HuH-7.5 (cell line): ENCODE results near the gene LRMDA.

Experiments used
- DNase-seq: peaks from one replicate; pipeline ENCODE4 v3.0.0; 2011; ENCODE audit warnings: low spot score

Gene LRMDA

DNA sequence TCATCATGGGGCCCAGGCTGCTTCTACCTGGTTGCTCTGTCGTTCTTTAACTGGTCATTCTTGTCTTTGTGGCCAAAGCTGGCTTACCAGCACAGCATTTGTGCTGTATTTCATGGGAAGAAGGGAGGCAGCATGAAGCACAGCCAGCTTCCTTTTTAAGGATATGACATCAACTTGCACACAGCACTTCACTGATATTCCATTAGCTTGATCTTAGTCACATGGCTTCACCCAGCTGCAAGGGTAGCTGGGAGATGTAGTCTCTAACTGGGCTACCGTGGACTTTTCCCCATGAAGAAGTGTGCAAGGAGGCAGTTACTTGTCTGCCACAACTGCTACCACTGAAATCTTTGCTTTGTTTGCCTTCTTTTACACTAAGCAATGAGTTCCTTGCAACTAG, 525.2 kb downstream of the LRMDA start:
- no peak for DNase-seq

DNA sequence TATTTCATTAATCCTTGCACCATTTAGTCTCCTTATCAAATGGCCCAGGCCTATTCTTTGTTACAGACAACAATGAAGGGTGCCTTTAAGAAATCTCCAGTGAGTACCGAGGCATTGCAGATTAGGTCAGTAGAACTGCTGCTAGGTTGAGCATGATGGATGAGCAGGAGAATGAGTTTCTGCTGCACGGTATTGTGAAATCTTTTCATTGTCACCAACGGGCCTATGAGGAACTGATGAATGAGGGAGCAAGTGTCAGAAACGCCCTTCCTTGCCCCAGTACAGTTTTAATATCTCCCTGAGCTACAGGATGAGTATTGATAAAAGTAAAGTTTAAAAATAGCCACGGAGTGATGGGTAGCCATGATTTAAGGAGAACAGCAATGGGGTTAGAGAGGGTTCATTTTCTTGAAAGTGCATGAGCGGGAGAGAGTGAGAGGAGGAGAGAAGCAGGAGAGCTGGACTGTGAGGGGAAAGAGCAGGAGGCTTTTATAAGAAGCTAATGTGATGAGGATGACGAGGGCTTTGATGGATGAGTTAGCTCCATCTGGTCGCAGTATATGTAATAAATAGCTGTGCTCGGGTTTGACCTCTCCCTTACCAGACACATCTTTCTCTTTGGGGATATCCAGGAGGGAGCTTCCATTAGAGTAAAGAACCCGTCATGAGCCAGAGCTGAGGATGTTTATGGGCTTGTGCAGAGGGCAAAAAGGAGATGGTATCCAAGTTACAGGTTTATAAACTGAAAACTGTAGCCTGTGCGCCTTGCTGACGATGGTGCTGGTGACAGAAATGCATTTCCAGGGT, 526.1 kb downstream of the LRMDA start:
- DNase-seq: no peak

- no peak for DNase-seq
Measured at GRCh38 chr10:75959209-75959608, 527.8 kb downstream of the LRMDA start.

- DNase-seq: no peak
Measured at GRCh38 chr10:75959912-75960311, 528.5 kb downstream of the LRMDA start.

DNA sequence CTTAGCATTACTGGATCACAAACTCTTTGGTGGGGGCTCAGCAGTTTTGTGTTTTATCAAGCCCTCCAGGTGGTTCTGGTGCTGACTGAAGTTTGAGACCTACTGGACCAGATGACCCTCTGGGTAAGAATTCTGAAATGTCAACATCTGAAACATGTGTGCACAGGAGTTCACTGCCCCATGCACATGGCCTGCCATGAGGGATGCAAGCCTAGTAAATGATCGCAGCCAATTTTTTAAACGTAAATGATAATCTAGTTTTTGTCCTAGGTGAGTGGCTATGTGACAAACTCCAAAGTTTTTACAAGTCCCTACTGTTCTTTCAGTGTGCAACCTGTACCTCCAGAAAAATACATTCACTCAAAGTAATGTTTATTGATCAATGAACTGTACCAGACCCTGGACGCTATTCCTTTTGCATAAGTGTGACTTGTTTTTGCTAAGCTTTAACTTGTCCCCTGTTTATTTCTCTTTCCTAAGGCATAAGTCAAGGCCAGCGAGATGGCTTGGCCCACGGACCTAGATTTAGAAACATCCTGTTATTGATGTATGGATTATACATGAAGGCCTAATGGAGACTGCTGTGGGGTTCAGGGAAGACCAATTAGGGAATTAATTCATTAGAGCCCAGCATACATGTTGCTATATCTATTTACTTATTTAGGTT, 531.1 kb downstream of the LRMDA start:
- no peak for DNase-seq

DNA sequence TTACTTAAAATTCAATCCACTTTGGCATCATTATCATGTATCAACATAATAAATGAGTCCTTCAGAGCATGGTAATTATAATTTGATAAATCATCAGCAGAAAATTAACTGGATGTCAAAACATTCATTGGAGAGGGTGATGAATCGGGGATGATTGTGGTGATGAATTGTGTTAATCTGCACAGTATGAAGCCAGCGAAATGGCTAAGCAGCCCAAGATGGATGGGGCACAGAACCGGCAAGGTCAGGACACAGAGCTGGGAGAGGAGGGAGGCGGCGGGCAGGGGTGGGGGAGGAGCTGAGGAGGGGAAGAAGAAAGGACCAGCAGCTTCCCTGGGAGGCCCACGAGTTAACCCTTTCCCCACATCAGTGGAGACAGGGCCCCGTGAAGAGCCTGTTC, 536.1 kb downstream of the LRMDA start:
- DNase-seq: no peak

- DNase-seq: no peak
Measured at GRCh38 chr10:75969031-75969430, 537.6 kb downstream of the LRMDA start.

- no peak for DNase-seq
Measured at GRCh38 chr10:75971402-75972211, 540.2 kb downstream of the LRMDA start.

DNA sequence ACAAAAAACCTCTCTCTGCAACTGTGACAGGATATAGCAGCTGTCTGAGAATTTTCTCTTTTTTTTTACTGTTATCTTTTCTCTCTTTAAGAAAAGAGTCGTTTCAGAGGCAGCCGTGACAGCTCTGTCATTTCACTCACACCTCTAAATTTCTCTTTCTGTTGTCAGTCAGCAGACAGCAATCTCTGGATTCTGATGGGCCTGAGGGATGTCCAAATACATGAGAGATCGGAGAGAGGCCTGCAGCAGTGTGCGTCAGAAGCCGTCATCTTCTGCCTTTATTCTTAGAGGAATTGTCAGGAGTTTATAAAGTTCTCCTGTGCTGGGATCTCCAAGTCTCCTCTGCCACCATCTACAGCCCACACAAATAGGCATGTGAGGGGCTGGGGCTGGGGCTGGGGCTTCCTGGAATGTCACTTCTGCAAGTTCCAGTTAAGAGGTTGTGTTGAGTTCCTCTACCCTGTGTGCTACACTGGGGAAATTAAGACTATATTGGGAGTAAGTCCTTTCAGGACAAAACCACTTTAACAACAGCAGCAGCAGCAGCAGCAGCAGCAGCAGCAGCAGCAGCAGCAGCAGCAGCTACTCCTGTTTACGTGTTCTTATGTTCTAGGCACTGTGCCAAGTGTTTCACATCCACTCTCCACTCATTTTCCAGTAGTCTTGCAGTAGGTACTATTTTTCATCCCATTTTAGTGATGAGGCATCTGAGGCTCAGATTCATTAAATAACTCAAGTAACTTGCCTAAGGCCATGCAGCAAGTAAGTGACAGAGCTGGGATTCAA, 541.3 kb downstream of the LRMDA start:
- DNase-seq: no peak

DNA sequence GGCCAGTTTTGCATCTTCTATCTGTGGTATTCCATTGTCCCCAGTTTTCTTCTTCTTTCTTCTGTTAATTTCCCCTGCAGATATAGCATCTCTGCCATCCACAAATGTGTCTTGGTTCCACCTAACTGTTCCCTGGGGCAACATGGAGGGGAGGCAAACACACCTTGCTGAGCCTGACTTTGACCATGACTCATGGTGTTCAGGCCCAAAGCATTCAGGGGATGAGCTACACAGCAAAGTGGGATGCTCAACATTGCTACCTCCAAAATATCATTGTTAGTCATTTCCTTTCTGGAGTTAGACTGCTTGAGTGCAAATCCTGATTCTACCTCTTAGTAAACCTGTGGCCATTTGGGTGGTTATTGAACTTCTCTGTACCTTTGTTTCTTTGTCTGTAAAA, 542.7 kb downstream of the LRMDA start:
- no peak for DNase-seq

DNA sequence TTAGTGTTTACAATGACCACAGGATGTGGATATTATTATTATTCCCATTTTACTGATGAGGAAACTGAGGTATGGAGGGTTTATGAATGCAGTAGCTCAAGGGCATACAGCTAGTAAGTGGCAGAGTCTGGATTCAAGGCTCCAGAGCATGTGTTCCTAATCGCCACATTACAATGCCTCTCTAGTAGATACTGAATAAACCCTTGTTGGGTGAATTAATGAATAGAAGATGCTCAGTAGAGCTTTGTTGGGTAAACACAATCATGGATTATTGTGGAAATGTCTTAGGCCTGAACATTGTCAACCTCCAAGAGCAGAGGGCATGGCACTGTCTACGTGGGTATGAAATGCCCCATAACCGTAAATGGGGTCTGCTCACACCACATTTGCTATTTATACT, 545.3 kb downstream of the LRMDA start:
- no peak for DNase-seq

DNA sequence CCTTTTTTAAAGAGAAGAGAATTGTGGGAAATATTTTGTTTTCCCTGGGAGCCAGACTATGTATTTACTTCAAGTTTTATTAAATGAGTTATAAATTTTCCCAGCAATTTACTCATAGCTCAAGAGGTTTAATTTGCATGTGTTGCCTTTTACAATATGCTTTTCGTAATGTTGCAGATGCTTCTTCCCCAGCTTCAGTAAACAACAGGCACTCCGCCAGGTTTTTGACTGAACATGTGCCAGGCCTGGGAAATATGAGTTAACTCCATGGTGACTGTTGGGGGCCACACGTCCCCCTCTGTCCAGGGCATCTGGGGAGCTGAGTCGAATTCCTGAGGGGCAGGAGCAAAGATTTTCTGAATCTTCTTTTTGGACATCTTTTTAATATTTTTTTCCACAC, 545.7 kb downstream of the LRMDA start:
- DNase-seq: no peak

DNA sequence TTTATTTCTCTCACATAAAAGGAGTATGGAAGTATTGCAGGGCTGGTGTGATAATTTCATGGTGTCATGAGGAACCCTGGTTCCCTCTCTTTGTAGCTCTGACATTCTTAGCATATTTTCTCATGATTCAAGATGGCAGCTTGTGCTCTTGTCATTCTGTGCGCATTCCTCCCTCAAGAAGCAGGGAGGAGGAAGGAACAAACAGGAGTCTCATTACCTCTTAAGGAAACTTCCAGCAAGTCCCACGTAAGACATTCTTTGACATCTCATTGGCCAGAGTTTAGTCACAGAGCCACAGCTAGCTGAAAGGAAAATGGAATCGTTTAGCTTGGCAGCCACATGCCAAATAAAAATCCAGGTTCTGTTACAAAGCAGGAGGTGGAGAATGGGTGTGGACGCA, 546.8 kb downstream of the LRMDA start:
- DNase-seq: no peak

GRCh38 chr10:75980419-75981002, 549.1 kb downstream of the LRMDA start:
- no peak for DNase-seq

GRCh38 chr10:75982611-75983369, 551.4 kb downstream of the LRMDA start:
- no peak for DNase-seq

DNA sequence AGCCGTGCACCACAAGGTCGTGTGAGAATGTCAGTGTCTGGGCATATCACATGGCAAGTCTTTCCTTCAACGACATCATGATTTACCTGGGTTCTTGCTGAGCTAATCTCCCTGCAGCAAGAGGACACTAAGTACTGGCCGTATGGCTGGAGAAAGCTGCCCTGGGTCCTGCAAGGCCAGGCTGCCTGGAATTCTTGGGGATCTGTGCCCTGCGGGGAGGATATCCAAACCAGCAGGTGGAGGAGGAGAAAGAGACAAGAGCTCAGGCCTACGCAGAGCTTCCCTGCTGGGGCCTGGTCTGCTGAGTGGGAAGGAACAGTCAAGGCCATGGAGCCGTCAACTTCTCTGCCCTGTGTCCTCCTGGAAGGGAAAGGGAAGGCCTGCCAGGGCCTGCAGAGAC, 552.6 kb downstream of the LRMDA start:
- no peak for DNase-seq

DNA sequence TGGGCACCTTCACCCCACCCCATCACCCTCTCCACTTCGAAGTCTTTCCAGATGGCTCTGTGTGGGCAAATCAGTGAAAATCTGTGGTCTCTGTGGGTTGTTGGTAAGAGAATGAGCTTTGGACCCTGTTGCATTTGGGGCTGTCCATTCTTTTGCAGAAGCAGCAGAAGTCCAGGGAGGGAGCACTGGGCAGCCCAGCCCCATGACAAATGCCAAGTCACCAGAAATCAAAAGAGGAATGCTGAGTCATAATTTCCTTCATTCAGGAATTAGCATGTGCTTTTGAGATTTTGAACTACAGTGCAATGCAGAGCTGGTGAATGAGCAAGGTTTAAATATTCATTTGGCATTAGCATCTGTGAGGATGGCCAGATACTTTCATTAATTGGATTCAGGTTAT, 556.2 kb downstream of the LRMDA start:
- no peak for DNase-seq

DNA sequence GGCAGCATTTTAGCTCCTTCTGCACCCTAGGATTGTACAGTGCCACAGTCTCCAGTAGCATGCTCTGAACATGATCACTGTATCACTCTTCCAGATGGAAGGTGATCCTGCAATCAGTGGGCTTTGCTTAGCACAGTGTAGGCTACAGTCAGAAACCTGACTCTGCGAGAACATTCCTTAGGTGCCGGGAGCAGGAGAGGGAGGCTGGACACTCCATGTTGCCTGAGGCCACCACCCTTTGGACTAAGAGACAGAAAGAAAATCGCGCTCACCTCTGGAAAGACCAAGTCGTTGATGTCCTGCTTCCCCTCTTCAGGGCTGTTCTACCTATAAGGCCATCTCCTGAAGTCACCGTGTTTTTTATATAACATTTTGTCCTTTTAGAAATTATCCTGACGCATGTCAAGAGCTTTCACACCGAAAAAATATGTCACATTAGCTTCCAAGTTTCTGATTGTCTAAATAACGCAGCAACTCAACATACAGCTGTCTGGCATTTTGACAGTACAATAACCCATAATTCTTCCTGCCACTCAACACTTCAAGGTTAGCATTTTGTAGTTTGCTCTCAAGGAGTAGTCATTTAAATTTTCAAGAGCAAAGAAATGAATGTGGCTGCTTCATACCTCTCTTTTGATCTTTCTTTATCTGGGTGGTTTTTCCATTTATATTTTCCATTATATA, 563.1 kb downstream of the LRMDA start:
- no peak for DNase-seq

- no peak for DNase-seq
Measured at GRCh38 chr10:75995041-75995430, 563.6 kb downstream of the LRMDA start.

DNA sequence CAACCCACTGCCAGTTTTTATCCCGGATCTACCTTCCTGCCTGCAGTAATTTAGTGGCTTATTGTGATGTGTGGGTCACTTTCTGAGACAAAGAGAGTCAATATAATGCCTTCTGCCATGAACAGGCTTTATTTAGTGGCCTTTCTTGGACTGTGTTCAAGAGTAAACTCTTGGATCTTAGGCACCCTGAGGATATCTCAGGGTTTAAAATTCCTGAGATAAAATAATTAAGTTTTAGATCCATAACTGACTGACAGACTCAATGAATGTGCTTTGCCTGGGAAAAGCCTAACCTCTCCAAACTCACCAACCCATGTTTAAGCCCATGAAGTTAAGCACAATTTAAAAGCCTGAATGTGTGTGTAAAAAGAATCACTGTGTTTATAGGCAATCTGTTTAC, 564.3 kb downstream of the LRMDA start:
- DNase-seq: no peak
